ENCODE measurements around the gene CAVIN1. TPM values are rescaled to one million over a fixed set of nuclear protein-coding genes. Genes with fewer than 3 reads are reported as not detected.
"Not testable (repeated sequence)": the region's sequence is repeated elsewhere in the genome, so short reads cannot be mapped to it uniquely, and the experiment has no call there.

The CAVIN1 gene
- total RNA-seq, 1 experiment from 2014 or later, result 18.6 TPM

GRCh38 chr17:42386777-42387657 is 36.0 kb downstream of the CAVIN1 start:
- Histone ChIP-seq H3K4me3 (ENCODE audit: insufficient read depth, low read depth, low read length) (peak overlapping the region; percentile 94), H3K27me3 (ENCODE audit: control insufficient read depth, insufficient read depth, low read length) (no peaks in the 10 kb centered on the region), H3K36me3 (replicated peaks; ENCODE audit: control insufficient read depth, insufficient read depth, low read length) (no peaks in the 10 kb centered on the region)
- no peak for DNase-seq

DNA sequence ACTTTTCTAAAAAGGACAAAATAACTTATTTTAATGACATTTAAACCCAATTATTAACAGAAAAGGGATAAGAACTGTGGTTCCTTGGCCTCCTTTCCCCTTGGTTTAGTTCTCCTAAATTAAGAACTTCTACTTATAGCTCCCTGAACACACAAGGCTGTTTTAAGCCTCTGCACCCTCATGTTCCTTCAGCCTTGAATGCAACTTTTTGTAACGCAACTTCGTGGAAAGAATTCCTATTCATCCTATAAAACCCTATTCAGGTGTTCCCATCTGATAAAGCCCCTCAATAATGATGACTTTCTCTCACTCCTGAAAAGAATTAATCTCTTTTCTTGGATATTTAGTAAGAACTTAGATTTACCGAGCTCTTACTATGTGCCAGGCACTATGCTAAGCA is 41.2 kb downstream of the CAVIN1 start:
- no peaks in the 10 kb centered on the region for H3K36me3 ChIP-seq (replicated peaks; ENCODE audit: control insufficient read depth, insufficient read depth, low read length)
- no peaks in the 10 kb centered on the region for H3K27me3 ChIP-seq (ENCODE audit: control insufficient read depth, insufficient read depth, low read length)
- no peak for DNase-seq
- no peak overlapping the region for H3K4me3 ChIP-seq (ENCODE audit: insufficient read depth, low read depth, low read length)

DNA sequence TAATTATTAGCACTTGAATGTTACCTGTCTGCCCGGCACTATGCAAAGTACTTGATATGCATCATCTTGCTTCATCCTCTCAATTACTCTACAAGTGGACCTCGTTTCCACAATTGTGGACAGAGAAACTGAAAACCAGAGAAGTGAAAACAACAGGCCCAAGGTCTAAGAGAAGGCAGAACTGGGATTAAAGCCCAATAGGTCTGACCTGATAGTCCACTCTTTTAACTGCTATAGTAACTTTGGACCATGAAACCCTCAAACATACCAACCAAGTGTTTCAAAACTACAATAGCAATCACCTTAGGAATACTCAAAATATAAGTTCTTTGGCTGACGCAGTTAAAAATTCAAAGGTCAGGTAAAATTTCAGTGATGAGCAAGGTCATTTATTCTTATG is 42.1 kb downstream of the CAVIN1 start:
- no peaks in the 10 kb centered on the region for H3K27me3 ChIP-seq (ENCODE audit: control insufficient read depth, insufficient read depth, low read length)
- no peak overlapping the region for H3K4me3 ChIP-seq (ENCODE audit: insufficient read depth, low read depth, low read length)
- no peaks in the 10 kb centered on the region for H3K36me3 ChIP-seq (replicated peaks; ENCODE audit: control insufficient read depth, insufficient read depth, low read length)
- DNase-seq, result no peak

- no peaks in the 10 kb centered on the region for H3K36me3 ChIP-seq (replicated peaks; ENCODE audit: control insufficient read depth, insufficient read depth, low read length)
- no peak for DNase-seq
- H3K4me3 ChIP-seq (ENCODE audit: insufficient read depth, low read depth, low read length), result no peak overlapping the region
- no peaks in the 10 kb centered on the region for H3K27me3 ChIP-seq (ENCODE audit: control insufficient read depth, insufficient read depth, low read length)
These were observed 44.0 kb downstream of the CAVIN1 start for GRCh38 chr17:42378959-42379594.

GRCh38 chr17:42378359-42378958 is 44.6 kb downstream of the CAVIN1 start:
- H3K36me3 ChIP-seq (replicated peaks; ENCODE audit: control insufficient read depth, insufficient read depth, low read length), result no peaks in the 10 kb centered on the region
- no peak for DNase-seq
- H3K27me3 ChIP-seq (ENCODE audit: control insufficient read depth, insufficient read depth, low read length), result no peaks in the 10 kb centered on the region
- no peak overlapping the region for H3K4me3 ChIP-seq (ENCODE audit: insufficient read depth, low read depth, low read length)

DNA sequence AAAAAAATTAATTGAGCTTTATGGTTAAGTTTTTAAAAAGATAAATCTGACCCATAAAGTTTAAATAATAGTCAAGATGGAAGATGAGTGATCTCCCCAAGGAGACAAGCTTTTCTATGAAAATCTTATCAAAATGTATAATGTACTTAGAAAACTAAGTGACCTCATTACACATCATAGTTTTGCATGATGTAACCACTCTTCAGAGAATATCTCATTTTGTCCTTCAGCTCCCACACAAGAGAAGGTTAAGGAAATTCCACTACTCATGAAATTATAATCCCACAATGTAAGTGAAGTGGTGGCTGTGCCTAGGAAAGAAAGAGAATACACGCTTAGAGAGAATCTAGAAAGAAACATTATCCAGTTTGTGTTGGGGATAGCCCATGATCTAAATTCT is 49.2 kb downstream of the CAVIN1 start:
- no peak for DNase-seq
- Histone ChIP-seq H3K27me3 (ENCODE audit: control insufficient read depth, insufficient read depth, low read length) (no peaks in the 10 kb centered on the region), H3K36me3 (replicated peaks; ENCODE audit: control insufficient read depth, insufficient read depth, low read length) (peaks cover 2% of the 10 kb centered on the region), H3K4me3 (ENCODE audit: insufficient read depth, low read depth, low read length) (no peak overlapping the region)

GRCh38 chr17:42372142-42372541 is 50.9 kb downstream of the CAVIN1 start:
- Histone ChIP-seq H3K27me3 (ENCODE audit: control insufficient read depth, insufficient read depth, low read length) (no peaks in the 10 kb centered on the region), H3K4me3 (ENCODE audit: insufficient read depth, low read depth, low read length) (no peak overlapping the region), H3K36me3 (replicated peaks; ENCODE audit: control insufficient read depth, insufficient read depth, low read length) (peaks cover 2% of the 10 kb centered on the region)
- DNase-seq, result no peak

- not testable (repeated sequence) for DNase-seq; H3K27me3 ChIP-seq (ENCODE audit: control insufficient read depth, insufficient read depth, low read length); H3K4me3 ChIP-seq (ENCODE audit: insufficient read depth, low read depth, low read length); H3K36me3 ChIP-seq (replicated peaks; ENCODE audit: control insufficient read depth, insufficient read depth, low read length)
These were observed 54.1 kb downstream of the CAVIN1 start for GRCh38 chr17:42368797-42369561.

DNA sequence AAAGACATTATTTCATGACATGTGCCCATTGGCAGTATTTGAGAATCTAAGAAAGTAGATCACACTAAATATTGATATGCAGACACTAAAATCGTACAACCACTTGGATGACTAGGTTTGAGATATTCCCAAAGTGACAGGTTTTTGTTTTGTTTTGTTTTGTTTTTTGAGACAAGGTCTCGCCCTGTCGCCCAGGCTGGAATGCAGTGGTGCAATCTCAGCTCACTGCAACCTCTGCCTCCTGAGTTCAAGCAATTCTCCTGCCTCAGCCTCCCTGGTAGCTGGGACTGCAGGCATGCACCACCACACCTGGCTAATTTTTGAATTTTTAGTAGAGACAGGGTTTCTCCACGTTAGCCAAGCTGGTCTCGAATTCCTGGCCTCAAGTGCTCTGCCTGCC is 54.7 kb downstream of the CAVIN1 start:
- not testable (repeated sequence) for H3K36me3 ChIP-seq (replicated peaks; ENCODE audit: control insufficient read depth, insufficient read depth, low read length); DNase-seq; H3K4me3 ChIP-seq (ENCODE audit: insufficient read depth, low read depth, low read length); H3K27me3 ChIP-seq (ENCODE audit: control insufficient read depth, insufficient read depth, low read length)

- not testable (repeated sequence) for H3K27me3 ChIP-seq (ENCODE audit: control insufficient read depth, insufficient read depth, low read length); H3K4me3 ChIP-seq (ENCODE audit: insufficient read depth, low read depth, low read length); H3K36me3 ChIP-seq (replicated peaks; ENCODE audit: control insufficient read depth, insufficient read depth, low read length)
- peak; percentile 46 for DNase-seq
These were observed 56.7 kb downstream of the CAVIN1 start for GRCh38 chr17:42366176-42367023.

GRCh38 chr17:42365136-42365535 is 57.9 kb downstream of the CAVIN1 start:
- DNase-seq, result no peak
- no peaks in the 10 kb centered on the region for H3K36me3 ChIP-seq (replicated peaks; ENCODE audit: control insufficient read depth, insufficient read depth, low read length)
- H3K27me3 ChIP-seq (ENCODE audit: control insufficient read depth, insufficient read depth, low read length), result no peaks in the 10 kb centered on the region; the same call in 1 of the 2 replicates
- no peak overlapping the region for H3K4me3 ChIP-seq (ENCODE audit: insufficient read depth, low read depth, low read length)

DNA sequence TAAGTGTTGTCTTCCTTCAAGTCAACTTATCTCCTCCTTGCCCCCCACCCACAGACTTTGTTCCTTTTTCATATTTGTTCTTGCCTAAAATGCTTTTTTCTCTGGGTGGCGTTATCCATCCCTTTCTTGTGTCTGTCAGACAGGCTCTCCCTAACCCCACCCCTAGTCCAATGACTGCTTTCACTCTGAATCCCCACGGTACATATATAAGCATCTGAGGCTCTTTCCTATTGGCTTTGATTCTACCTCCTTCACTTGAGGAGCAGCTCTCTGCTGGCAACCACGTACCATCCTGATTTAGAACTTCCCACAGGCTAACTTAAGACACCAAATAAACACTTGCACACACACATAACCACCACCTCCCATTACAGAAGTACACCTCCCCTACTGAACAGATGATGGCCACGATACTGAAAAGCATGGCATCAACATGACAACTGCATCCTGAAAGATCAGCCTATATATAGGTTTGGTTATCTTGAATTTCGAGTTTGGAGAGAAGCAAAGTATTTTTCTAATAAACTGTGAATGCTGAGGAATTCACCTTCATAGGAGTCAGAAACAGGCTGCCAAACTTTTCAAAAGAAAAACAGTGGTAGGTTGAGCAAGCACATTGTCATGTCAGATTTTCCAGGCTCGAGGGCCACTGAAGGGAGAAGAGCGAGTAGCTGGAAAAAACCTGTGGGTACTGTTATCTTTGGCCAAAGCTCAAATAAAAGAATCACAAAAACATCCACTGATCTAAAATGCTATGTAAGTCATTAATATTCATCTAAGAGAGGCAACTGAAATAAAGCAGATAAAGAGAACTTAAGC is 59.1 kb downstream of the CAVIN1 start:
- Histone ChIP-seq H3K36me3 (replicated peaks; ENCODE audit: control insufficient read depth, insufficient read depth, low read length) (no peaks in the 10 kb centered on the region), H3K27me3 (ENCODE audit: control insufficient read depth, insufficient read depth, low read length) (no peaks in the 10 kb centered on the region; the same call in 1 of the 2 replicates), H3K4me3 (ENCODE audit: insufficient read depth, low read depth, low read length) (no peak overlapping the region)
- DNase-seq, result no peak

DNA sequence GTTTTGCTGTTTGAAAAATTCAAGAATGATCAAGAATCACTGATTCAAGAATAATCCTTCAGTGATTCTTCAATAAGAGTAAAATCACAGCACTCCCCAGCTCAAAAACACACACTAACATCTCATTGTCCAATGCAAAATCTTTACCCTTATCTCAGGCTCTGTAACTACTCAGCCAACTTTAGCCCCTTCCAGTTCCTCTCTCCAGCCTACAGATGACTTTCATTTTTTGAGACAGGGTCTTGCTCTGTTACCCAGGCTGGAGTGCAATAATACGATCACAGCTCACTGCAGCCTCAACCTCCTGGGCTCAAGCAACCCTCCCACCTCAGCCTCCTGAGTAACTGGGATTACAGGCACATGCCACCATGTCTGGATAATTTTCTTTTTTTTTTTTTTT is 59.8 kb downstream of the CAVIN1 start:
- no peak overlapping the region for H3K4me3 ChIP-seq (ENCODE audit: insufficient read depth, low read depth, low read length)
- DNase-seq, result no peak
- H3K36me3 ChIP-seq (replicated peaks; ENCODE audit: control insufficient read depth, insufficient read depth, low read length), result no peaks in the 10 kb centered on the region
- H3K27me3 ChIP-seq (ENCODE audit: control insufficient read depth, insufficient read depth, low read length), result no peaks in the 10 kb centered on the region; the same call in 1 of the 2 replicates
